Glomerular visceral epithelial cell (primary cell): ENCODE measurements around the gene NUSAP1.
"Not testable (repeated sequence)": the region's sequence is repeated elsewhere in the genome, so short reads cannot be mapped to it uniquely, and the experiment has no call there.

Experiments used
- DNase-seq: peaks from one replicate; pipeline ENCODE4 v3.0.0-alpha.2; 2016; ENCODE audit errors: extremely low spot score

The NUSAP1 gene

GRCh38 chr15:41333026-41333562 lies 413 bp downstream of the NUSAP1 start:
- no peak for DNase-seq

- no peak for DNase-seq
Measured at GRCh38 chr15:41334293-41335120, 1.8 kb downstream of the NUSAP1 start.

- no peak for DNase-seq
Measured at GRCh38 chr15:41336549-41336948, 3.9 kb downstream of the NUSAP1 start.

DNA sequence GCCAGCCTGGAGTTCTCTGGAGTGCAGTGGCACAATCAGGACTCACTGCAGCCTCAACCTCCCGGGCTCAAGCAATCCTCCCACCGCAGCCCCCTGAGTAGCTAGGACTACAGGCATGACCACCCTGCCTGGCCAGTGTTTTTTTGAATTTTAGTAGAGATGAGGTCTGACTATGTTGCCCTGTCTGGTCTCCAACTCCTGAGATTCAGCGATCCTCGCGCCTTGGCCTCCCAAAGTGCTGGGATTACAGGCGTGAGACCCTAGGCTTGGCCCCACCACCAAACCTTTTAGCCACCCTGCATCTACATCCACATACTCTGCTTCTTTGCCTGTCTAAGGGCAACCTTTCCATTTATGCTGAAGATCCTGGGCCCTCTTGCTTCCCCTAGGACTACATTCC lies 4.4 kb downstream of the NUSAP1 start:
- DNase-seq = no peak

- DNase-seq = no peak
Measured at GRCh38 chr15:41337631-41338522, 5.2 kb downstream of the NUSAP1 start.

DNA sequence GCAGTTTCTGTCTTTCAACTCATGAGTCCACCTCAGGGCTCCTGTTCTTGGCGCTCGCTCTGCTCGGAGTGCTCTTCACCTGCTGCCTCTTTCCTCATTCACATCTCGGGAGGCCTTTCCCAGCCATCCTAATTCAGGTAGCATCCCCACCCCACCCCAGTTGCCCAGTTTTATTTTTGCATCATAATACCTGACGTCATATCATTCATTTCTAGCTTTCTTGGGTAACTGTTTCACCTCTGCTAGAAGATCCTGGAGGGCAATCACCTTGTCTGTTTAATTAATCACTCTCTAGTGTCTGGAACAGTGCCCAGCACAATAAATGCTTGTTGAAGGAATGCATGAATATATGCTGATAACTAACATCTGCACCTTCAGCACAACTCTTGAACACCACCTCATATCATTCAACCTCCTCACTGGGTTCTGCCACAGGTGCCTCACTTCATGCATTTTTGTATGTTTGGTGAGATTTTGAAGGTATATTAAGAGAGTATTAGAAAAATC lies 7.6 kb downstream of the NUSAP1 start:
- no peak for DNase-seq

DNA sequence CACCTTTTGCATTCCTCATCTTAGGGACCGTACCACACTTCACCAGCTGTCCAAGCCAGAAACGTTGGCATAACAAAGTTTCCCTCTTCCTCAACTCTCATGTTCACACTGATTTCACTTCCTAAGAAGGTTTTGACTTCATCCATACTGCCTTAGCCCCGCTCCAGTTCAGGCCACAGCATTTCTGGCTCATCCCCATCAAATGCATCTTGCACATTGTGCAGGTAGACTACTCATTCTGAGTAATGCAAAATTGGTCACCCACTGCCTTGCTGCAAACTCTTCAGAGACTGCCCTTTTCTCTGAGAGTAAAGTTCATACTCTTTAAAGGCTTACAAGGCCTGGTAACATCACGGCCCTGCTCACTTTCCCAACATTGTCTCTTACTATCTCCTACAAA lies 8.8 kb downstream of the NUSAP1 start:
- no peak for DNase-seq

GRCh38 chr15:41347236-41347635 lies 14.6 kb downstream of the NUSAP1 start:
- no peak for DNase-seq

GRCh38 chr15:41350057-41350717 lies 17.5 kb downstream of the NUSAP1 start:
- no peak for DNase-seq

DNA sequence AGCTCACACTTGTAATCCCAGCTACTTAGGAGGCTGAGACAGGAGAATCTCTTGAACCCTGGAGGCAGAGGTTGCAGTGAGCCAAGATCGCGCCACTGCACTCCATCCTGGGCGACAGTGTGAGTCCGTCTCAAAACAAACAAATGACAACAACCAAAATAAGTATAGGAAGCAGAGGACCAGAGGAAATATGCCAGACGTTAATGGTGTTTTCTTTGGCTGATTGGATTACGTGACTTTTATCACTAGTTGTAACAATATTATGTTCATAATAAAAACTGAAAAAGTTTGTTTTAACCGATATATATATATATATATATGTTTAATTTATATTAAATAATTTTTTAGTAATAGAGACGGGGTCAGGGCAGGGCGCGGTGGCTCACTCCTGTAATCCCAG lies 21.7 kb downstream of the NUSAP1 start:
- DNase-seq = no peak

DNA sequence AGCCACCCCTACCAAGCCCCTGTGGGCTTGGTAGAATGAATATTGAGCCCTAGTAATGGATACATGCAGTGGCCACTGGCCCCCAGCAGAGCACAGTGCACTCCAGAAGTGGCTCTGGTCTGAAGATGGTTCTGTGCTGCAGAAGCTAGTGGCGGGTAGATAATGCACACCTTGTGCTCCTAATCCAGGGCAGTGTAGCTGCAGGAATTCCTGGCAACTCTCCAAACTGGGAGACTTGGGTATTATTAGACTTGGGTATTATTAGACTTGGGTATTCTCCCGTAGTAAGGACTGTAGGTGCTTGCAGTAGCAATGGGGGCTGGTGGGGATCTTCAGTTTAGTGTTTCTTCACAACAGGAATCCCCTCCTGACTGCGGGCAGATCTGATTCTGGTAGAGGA lies 34.7 kb downstream of the NUSAP1 start:
- DNase-seq = no peak

- DNase-seq = no peak
Measured at GRCh38 chr15:41377978-41378377, 45.3 kb downstream of the NUSAP1 start.

DNA sequence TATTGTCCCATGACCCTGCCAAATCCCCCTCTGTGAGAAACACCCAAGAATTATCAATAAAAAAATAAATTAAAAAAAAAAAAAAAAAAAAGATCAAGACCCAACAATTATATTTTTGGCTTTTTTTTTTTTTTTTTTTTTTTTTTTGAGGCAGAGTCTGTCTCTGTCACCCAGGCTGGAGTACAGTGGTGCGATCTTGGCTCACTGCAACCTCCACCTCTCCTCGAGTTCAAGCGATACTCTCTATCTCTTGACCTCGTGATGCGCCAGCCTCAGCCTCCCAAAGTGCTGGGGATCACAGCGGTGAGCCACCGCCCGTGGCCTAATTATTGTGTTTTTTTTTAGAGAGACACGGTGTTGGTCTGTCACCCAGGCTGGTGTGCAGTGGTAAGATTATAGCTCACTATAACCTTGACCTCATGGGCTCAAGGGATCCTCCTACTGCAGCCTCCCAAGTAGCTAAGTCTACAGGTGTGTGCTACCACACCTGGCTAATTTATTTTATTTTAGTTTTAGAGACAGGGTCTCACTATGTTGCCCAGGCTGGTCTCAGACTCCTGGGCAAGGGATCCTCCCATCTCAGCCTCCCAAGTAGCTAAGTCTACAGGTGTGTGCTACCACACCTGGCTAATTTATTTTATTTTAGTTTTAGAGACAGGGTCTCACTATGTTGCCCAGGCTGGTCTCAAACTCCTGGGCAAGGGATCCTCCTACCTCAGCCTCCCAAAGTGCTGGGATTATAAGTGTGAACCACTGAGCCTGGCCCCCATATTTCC lies 51.5 kb downstream of the NUSAP1 start:
- DNase-seq = not testable (repeated sequence)

- DNase-seq = no peak
Measured at GRCh38 chr15:41387646-41388045, 55.0 kb downstream of the NUSAP1 start.

GRCh38 chr15:41392659-41393058 lies 60.0 kb downstream of the NUSAP1 start:
- no peak for DNase-seq

GRCh38 chr15:41394924-41395323 lies 62.2 kb downstream of the NUSAP1 start:
- no peak for DNase-seq

DNA sequence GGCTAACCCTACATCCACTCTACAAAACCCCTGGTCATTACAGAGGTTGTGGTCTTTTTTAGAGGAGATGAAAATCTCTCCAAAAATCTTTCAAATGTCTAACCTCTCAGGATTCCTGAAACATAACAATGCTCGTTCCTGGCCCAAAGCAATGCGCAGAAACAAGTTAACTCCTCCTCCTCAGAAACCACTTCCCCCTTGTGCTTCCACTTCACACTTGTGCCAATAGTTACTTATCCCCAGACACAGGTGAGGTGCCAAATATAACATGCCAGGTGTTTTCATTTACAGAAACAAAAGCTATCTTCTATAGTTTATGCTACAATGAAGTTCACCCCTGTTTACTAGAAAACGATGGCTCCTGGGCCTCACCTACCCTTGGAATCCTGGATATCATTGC lies 63.4 kb downstream of the NUSAP1 start:
- DNase-seq = no peak

- DNase-seq = no peak
Measured at GRCh38 chr15:41401904-41402267, 69.2 kb downstream of the NUSAP1 start.

- no peak for DNase-seq
Measured at GRCh38 chr15:41407341-41407740, 74.7 kb downstream of the NUSAP1 start.

- no peak for DNase-seq
Measured at GRCh38 chr15:41408234-41408641, 75.6 kb downstream of the NUSAP1 start.

DNA sequence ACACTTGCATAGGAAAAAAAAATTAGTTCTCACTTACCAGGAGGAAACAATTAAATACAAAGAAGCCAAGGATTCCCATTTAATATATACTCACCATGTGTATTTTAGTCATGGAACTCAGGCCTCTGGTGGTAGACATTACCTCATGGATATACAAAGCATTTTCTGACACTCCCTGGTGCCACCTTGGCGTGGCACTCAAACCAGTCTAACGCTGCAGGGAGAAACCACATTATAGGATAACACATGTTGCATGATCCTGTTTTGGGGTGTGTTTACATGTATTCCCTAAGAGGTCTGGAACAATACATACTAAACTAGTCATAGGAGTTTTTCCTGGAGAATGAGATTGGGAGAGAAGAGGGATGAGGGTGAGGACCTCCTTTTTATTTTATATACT lies 78.3 kb downstream of the NUSAP1 start:
- no peak for DNase-seq
